NCI-H2107 (cell line): ENCODE results near the gene PIH1D1.
"Not testable (repeated sequence)": the region's sequence is repeated elsewhere in the genome, so short reads cannot be mapped to it uniquely, and the experiment has no call there.

ENCODE experiments used
- DNase-seq: peaks from one replicate; lab custom pipeline; 2025; lab: John Stamatoyannopoulos, UW

The PIH1D1 gene

DNA sequence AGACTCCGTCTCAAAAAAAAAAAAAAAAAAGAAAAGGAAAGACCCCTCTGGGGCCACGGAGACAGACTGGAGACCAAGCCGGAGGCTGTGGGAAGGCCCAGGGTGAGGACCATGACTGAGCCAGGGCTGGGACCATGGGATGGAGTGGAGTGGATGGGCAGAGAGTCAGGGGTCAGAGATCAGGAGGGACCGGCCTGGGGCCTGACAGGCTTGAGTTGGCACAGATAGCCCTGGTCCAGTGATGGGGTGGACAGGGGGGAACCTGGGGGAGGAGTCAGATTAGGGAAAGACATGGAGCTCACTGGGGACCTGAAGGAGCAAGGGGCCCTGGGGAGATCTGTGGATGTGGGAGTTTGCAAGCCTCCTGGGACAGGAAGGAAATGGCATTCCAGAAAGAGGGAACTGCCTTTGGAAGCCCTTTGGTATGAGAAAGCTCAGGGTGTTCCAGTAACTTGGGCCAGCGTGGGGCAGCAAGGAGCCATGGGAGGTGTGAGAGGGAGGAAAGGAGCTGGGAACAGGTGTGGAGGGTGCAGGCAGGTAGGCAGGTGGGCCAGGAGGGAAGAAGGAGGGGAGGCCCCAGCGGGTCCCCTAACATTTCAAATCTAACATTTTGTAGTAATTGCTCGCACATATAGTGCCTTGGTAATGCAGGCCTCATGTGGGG is 29.5 kb upstream of the PIH1D1 start:
- DNase-seq, result no peak

- no peak for DNase-seq
These were observed 28.5 kb upstream of the PIH1D1 start for GRCh38 chr19:49479975-49480628.

DNA sequence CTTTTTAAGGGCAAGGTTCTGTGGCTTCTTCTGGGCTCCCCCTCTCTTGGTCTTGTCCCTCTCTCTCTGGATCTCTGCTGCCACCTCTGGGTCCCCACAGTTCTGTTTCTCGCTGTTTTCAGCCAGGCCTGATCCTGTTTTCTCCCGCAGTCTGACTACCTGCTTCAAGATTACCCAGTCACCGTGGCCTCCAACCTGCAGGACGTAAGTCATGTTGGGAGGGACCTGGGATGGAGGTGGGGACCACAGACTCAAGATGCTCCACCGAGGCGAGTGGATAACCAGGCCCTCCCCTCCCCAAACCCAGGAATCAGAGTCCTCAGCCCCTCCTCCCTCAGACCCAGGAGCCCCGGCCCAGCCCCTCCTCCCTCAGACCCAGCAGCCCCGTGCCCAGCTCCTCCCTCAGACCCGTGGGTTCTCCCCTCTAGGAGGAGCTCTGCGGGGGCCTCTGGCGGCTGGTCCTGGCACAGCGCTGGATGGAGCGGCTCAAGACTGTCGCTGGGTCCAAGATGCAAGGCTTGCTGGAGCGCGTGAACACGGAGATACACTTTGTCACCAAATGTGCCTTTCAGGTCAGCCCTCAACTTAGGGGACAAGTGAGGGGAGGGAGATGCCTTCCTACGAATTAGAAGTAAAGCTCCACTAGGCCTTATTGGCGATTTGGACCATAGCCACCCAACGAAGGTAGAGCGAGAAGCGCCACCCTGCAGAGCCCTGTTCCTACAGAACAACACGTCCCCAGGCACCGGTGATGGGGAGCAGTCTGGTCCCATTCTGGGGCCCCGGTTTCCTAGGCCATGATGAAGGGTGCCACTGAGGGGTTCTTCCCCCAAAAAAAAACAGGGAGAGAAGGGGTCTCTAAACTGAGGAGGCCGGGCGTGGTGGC is 24.6 kb upstream of the PIH1D1 start:
- DNase-seq, result no peak

DNA sequence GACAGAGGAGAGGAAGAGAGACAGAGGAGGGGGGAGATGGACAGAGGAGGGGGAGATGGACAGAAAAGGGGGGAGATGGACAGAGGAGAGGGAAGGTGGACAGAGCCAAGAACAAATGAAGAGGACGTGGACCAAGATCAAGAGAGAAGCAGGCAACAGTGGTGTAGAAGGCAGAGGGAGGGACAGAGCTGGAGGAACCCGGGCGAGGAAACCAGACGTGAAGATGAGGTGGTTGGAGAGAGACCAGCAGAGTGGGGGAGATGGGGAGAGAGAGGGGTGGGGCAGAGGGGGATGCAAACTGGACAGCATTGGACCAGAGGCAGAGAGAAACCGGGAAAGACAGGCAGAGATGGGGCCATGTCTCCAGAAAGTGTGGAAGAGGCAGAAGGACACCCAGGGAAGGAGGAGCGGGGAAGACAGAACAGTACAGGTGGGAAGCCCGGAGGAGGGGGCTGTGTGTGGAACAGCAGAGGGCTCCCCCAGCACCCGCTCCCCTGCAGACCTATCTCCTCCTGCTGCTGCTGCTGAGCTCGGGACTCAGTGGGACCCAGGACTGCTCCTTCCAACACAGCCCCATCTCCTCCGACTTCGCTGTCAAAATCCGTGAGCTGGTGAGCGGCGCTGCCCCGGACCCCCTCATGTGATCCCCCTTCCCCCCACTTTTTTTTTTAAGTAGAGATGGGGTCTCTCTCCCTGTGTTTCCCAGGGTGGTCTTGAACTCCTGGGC is 23.7 kb upstream of the PIH1D1 start:
- no peak for DNase-seq

- DNase-seq, result no peak
These were observed 22.9 kb upstream of the PIH1D1 start for GRCh38 chr19:49474542-49474924.

DNA sequence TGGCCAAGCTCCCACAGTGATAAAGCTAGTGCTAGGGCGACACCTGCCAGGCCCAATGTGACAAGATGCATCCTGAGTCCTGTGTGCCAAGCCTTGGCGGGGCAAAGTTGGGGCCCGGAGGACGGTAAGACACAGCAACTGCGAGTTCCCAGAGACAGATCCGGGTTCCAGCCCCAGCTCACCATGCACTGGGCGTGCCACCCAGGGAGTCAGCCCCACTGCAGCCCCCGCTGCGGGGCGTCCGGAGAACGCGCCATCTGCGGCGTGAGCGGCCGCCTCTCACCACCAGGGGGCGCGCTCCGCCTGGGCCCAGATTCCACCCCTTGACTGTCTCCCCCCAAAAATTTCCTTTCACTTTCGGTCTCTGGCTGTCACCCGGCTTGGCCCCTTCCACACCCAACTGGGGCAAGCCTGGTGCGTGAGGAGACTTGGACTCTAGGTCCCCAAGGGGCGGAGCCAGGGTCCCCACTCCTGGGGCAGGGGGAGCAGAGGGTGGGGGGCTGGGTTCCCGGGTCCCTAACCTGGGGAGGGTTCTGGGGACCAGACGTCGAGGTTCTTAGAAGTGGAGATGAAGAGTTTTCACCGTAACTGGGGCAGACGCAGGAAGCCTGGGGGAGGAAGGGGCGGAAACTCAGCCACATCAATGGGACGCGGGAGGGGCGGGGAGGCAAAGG is 22.4 kb upstream of the PIH1D1 start, which contains the start of gene FLT3LG:
TSS of gene FLT3LG (plus strand) at position 348 of the 674 bp plus-strand sequence. CDS start 425 bp downstream, outside the sequence.
- peak; percentile 68 for DNase-seq

DNA sequence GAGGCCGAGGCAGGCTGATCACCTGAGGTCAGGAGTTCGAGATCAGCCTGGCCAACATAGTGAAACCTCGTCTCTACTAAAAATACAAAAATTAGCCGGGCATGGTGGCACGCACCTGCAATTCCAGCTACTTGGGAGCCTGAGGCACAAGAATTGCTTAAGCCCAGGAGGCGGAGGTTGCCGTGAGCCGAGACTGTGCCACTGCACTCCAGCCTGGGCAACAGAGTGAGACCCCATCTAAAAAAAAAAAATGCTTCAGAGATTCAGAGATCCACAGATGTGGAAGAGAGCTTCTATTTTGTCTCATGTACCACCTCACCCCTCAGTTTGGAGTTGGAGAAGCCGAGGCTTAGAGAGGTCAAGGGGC is 21.9 kb upstream of the PIH1D1 start:
- not testable (repeated sequence) for DNase-seq

DNA sequence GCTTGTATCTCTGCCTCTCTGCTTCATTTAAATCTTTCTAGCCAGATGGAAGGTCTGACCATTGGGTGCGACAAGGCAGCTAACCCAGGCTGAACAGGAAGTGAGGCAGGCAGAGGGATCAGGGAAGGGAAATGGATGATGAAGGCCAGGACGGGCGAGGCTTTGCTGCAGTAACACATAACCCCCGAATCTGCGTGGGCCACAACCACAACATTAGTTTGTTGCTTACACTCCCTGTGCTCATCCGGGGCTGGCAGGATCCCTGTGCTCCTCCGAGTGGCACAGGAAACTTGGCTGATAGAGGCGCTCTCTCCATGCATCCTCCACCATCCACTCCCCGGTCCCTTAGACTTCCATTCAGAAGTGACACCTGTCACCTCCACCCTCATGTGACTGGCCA is 21.3 kb upstream of the PIH1D1 start:
- no peak for DNase-seq

GRCh38 chr19:49470615-49470978 is 19.0 kb upstream of the PIH1D1 start:
- no peak for DNase-seq

GRCh38 chr19:49469828-49470614 is 18.4 kb upstream of the PIH1D1 start:
- DNase-seq, result no peak

DNA sequence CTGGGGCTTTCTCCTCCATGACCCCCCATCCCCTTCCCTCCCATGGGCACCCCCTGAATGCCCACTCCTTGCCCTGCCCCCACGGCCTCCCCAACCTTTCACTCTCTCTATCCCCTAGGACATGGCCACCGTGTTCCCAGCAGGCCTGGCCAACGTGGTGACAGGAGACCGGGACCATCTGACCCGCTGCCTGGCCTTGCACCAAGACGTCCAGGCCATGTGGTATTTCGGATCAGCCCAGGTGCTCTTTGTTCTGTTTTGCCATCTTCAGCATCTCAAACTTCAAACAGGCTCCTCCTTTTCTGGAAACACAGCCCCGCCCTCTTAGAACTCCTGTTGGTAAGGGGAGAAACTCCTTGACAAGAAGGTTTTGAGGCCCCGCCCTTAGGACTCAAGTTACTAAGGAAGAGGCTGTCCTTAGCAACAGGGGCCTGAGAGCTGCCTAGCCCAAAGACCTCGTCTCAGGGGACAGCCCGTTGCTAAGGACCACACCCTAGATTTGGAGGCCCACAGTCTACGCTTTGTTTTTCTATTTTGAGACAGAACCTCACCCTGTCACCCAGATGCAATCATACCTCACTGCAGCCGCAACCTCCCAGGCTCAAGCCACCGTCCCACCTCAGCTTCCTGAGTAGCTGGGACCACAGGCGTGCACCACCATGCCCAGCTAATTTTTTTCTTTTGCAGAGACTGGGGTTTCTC is 17.3 kb upstream of the PIH1D1 start:
- no peak for DNase-seq

- no peak for DNase-seq
These were observed 16.6 kb upstream of the PIH1D1 start for GRCh38 chr19:49468199-49468598.

DNA sequence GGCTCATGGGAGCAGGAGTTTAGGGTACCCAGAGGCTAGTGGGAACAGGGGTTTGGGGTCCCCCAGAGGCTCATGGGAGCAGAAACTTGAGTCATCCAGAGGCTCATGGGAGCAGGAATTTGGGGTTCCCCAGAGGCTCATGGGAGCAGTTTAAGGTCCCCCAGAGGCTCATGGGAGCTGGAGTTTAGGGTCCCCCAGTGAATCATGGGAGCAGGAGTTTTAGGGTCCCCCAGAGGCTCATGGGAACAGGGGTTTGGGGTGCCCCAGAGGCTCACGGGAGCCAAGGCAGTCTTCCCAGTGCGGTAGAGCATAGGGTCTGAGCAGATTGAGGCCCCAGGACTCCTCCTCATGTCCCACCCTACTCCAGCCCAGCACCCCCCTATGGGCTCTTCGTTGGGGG is 13.8 kb upstream of the PIH1D1 start:
- no peak for DNase-seq

- DNase-seq, result no peak
These were observed 12.5 kb upstream of the PIH1D1 start for GRCh38 chr19:49463960-49464740.

GRCh38 chr19:49462492-49462891 is 10.9 kb upstream of the PIH1D1 start:
- no peak for DNase-seq

- DNase-seq, result no peak
These were observed 10.0 kb upstream of the PIH1D1 start for GRCh38 chr19:49461656-49462055.

- DNase-seq, result not testable (repeated sequence)
These were observed 9.5 kb upstream of the PIH1D1 start for GRCh38 chr19:49461130-49461529.

- DNase-seq, result no peak
These were observed 7.8 kb upstream of the PIH1D1 start for GRCh38 chr19:49459388-49459787.

GRCh38 chr19:49458567-49458903 is 6.9 kb upstream of the PIH1D1 start:
- DNase-seq, result no peak

DNA sequence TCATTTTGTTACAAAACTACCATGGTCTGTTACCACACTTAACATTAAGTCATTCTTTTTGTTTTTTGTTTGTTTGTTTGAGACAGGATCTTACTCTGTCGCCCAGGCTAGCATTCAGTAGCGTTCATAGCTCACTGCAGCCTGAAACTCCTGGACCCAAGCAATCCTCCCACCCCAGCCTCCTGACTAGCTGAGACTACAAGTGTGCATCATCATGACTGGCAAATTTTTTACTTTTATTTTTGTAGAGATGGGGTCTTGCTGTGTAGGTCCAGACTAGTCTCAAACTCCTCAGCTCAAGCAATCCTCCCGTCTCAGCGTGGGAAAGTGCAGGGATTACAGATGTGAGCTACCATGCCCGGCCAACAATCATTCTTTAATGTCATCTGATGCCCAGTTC is 4.7 kb upstream of the PIH1D1 start:
- DNase-seq, result no peak
